Thyroid gland (tissue), 4 donors: ENCODE data around the gene OR6C74. TPM values are rescaled to one million over a fixed set of nuclear protein-coding genes. Genes with fewer than 3 reads are reported as not detected.

Experiments
- DNase-seq, 2 donors: peaks; one replicate each; pipeline ENCODE4 v3.0.0-alpha.2; 2019
- H3K27ac ChIP-seq, 3 donors: fragments of 200-600 bp; sonication (generic); 1 replicate in 2 of 3; 2 replicates in 1 of 3; pipeline ENCODE4 v1.5.1; 2016 to 2019; ENCODE audit warnings: mild to moderate bottlenecking in 1 of 3, moderate library complexity in 1 of 3
- H3K27me3 ChIP-seq: fragments of 200-600 bp; sonication (generic); one replicate; pipeline ENCODE4 v1.5.1; 2019
- H3K36me3 ChIP-seq, 2 donors: fragments of 200-600 bp; sonication (generic); one replicate each; pipeline ENCODE4 v1.5.1; 2016 to 2019
- H3K4me1 ChIP-seq, 2 donors: fragments of 200-600 bp; sonication (generic); one replicate each; pipeline ENCODE4 v1.5.1; 2017 to 2019
- H3K4me3 ChIP-seq, 3 donors: fragments of 200-600 bp; sonication (generic); replicated peaks in 1 of 3; 1 replicate in 2 of 3; 2 replicates in 1 of 3; pipeline ENCODE4 v1.5.1; 2016; ENCODE audit warnings: mild to moderate bottlenecking in 1 of 3
- H3K9me3 ChIP-seq: fragments of 200-600 bp; sonication (generic); one replicate; pipeline ENCODE4 v1.5.1; 2017
- POLR2A ChIP-seq, 2 donors: fragments of 450-650 bp; IDR thresholded peaks; one replicate each; pipeline ENCODE4 v1.6.1; 2017; ENCODE audit warnings: antibody characterized with exemption in 2 of 2, mild to moderate bottlenecking in 2 of 2, moderate library complexity in 1 of 2
- WGBS, 2 donors: methylation state at CpG; one replicate each; pipeline ENCODE4 v1.1.5; 2017; 5-methylcytosine and 5-hydroxymethylcytosine counted together
- intact Hi-C: fragments of 100-400 bp; cut with DNase I; formaldehyde crosslinking; loops from one replicate; pipeline ENCODE4 v1.15.1; 2023
- total RNA-seq, 4 donors: library from RNA; depleted of rRNA; stranded (reverse); fragments of >200 nt; gene quantifications; one replicate each; pipeline ENCODE4 v1.2.3, GENCODE V29; 2016
- TF ChIP-seq, protein P1 (sequence below), 6 experiments: fragments of 200-600 bp in 3 of 6; fragments of 450-650 bp in 3 of 6; sonication (generic) in 3 of 6; IDR thresholded peaks; one replicate each; pipeline ENCODE4 v1.5.1; 2016 to 2019; ENCODE audit warnings: antibody characterized with exemption in 6 of 6, mild to moderate bottlenecking in 2 of 6, inconsistent platforms in 1 of 6, moderate library complexity in 1 of 6

The OR6C74 gene
- total RNA-seq, 4 donors from 2014 or later: not detected

GRCh38 chr12:55250944-55251343, 6.5 kb downstream of the OR6C74 start:
- no peak for DNase-seq
- Histone ChIP-seq H3K36me3 (no peaks in the 10 kb centered on the region), H3K27ac (no peak overlapping the region), H3K9me3 (no peaks in the 10 kb centered on the region), H3K27me3 (no peaks in the 10 kb centered on the region), H3K4me3 (no peak overlapping the region), H3K4me1 (no peaks in the 10 kb centered on the region)
- TF ChIP-seq POLR2A (IDR thresholded peaks at IDR 0.05): no peak
- TF ChIP-seq, protein P1, sequence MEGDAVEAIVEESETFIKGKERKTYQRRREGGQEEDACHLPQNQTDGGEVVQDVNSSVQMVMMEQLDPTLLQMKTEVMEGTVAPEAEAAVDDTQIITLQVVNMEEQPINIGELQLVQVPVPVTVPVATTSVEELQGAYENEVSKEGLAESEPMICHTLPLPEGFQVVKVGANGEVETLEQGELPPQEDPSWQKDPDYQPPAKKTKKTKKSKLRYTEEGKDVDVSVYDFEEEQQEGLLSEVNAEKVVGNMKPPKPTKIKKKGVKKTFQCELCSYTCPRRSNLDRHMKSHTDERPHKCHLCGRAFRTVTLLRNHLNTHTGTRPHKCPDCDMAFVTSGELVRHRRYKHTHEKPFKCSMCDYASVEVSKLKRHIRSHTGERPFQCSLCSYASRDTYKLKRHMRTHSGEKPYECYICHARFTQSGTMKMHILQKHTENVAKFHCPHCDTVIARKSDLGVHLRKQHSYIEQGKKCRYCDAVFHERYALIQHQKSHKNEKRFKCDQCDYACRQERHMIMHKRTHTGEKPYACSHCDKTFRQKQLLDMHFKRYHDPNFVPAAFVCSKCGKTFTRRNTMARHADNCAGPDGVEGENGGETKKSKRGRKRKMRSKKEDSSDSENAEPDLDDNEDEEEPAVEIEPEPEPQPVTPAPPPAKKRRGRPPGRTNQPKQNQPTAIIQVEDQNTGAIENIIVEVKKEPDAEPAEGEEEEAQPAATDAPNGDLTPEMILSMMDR (IDR thresholded peaks at IDR 0.05): no peak
- 74% methylated on average over 3 of the region's 3 CpGs for WGBS, 2 donors
- intact Hi-C loops: no loop called here

DNA sequence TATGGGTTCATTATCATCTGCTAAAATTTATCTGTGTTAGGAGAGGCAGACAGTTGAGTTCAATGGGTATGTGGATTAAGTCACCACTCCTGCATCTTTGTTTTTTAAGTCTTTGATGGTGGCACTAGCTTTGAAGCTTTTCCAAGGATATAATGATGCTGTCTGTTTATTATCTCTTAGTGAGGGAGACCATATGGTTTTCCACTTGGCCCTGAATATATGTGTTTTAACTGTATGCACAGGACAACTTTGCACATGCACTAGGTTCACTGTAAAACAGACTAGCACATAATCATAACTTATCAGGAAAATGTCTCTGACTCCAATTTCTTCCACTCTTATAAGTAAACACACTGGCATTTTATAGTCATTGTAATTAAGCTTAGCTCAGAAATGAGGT, 8.9 kb downstream of the OR6C74 start:
- H3K9me3 ChIP-seq: no peaks in the 10 kb centered on the region
- H3K36me3 ChIP-seq: no peaks in the 10 kb centered on the region
- H3K27ac ChIP-seq: no peak overlapping the region
- H3K4me1 ChIP-seq: no peaks in the 10 kb centered on the region
- no peaks in the 10 kb centered on the region for H3K27me3 ChIP-seq
- intact Hi-C loops: no loop called here
- no peak overlapping the region for H3K4me3 ChIP-seq
- no peak for DNase-seq
- no peak for TF ChIP-seq POLR2A (IDR thresholded peaks at IDR 0.05)
- TF ChIP-seq, protein P1 (IDR thresholded peaks at IDR 0.05): no peak

DNA sequence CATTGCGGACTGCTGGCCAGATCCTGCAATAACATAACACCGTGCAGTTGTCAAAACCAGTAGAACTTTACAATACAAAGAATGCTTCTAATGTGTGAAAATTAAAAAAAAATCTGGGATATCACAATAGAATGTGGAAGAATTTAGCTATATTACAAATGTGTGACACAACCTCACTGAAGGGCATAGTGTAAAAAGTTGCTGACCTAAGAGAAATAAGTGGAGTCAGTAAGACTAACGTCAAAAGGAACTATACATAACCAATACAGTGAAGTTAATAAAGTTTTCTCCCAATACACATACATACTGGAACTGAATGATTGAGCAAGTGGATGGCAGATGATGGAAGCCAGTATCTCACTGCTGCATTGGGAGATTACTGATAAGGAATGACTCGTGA, 12.4 kb downstream of the OR6C74 start:
- Histone ChIP-seq H3K4me3 (no peak overlapping the region), H3K27me3 (no peaks in the 10 kb centered on the region), H3K27ac (no peak overlapping the region), H3K36me3 (no peaks in the 10 kb centered on the region), H3K4me1 (no peaks in the 10 kb centered on the region), H3K9me3 (no peaks in the 10 kb centered on the region)
- TF ChIP-seq, protein P1 (IDR thresholded peaks at IDR 0.05): no peak
- TF ChIP-seq POLR2A (IDR thresholded peaks at IDR 0.05): no peak
- intact Hi-C loops: no loop called here
- DNase-seq: no peak
- 87 to 90% methylated on average over 4 of the region's 4 CpGs for WGBS, 2 donors

DNA sequence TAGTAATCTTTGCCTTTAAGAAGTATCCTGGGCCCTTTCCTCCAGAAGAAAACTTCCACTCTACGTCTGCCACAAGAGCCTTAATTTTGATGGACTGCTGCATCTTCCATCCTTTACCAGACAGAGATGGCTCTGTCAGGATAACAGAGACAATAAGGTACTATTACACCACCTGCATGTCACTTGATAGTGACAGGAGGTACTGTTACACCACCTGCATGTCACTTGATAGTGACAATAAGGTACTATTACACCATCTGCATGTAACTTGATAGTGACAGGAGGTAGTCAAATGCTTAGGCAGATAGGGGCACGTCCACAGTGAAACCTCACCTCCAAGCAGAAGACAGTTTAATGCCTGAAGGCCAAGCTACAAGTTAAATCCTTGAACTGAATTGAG, 13.9 kb downstream of the OR6C74 start:
- TF ChIP-seq POLR2A (IDR thresholded peaks at IDR 0.05): no peak
- TF ChIP-seq, protein P1 (IDR thresholded peaks at IDR 0.05): no peak
- Histone ChIP-seq H3K36me3 (no peaks in the 10 kb centered on the region), H3K27ac (no peak overlapping the region), H3K4me3 (no peak overlapping the region), H3K27me3 (no peaks in the 10 kb centered on the region), H3K4me1 (no peaks in the 10 kb centered on the region), H3K9me3 (no peaks in the 10 kb centered on the region)
- intact Hi-C loops: no loop called here
- WGBS, 2 donors: 65 to 71% methylated on average over 2 of the region's 2 CpGs
- no peak for DNase-seq

DNA sequence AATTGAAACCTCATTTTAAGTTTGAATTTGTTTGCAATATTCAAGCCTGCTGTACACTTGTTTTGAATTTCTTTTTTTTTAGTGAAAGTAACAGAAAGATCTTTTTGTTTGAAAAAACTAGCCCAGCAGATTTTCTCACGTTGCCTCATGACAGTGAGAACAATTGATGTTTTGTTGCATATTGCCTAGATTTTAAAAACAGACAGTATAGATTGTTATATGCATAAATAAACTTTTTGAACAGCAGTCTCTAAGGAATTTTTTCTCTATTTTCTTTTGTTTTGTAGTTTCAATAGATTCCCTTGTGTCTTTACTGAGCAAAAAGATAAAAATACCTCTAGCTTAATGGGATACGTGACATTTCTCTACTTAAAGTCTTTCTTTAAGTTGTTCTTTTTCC, 36.6 kb downstream of the OR6C74 start:
- Histone ChIP-seq H3K4me3 (no peak overlapping the region), H3K27ac (no peak overlapping the region), H3K4me1 (no peaks in the 10 kb centered on the region), H3K36me3 (no peaks in the 10 kb centered on the region), H3K9me3 (no peaks in the 10 kb centered on the region), H3K27me3 (peaks cover 3% of the 10 kb centered on the region)
- 53 to 64% methylated on average over 2 of the region's 2 CpGs for WGBS, 2 donors
- TF ChIP-seq POLR2A (IDR thresholded peaks at IDR 0.05): no peak
- TF ChIP-seq, protein P1 (IDR thresholded peaks at IDR 0.05): no peak
- no peak for DNase-seq
- intact Hi-C loops: no loop called here
